HG03135 (cell line): ENCODE results near the gene OXSR1.
"Not testable (repeated sequence)": the region's sequence is repeated elsewhere in the genome, so short reads cannot be mapped to it uniquely, and the experiment has no call there.

Experiments
- ATAC-seq: cut with Tn5 transposase; IDR thresholded peaks from one replicate; pipeline ENCODE4 v1.9.1; 2021; ENCODE audit warnings: mild to moderate bottlenecking, moderate library complexity; ENCODE audit not compliant: unreplicated experiment

The OXSR1 gene

GRCh38 chr3:38214560-38214959 lies 49.2 kb downstream of the OXSR1 start:
- ATAC-seq, result no peak

GRCh38 chr3:38219609-38220197 lies 54.4 kb downstream of the OXSR1 start:
- ATAC-seq, result no peak

GRCh38 chr3:38221005-38221404 lies 55.7 kb downstream of the OXSR1 start:
- ATAC-seq, result no peak

GRCh38 chr3:38222032-38222634 lies 56.8 kb downstream of the OXSR1 start:
- no peak for ATAC-seq

- ATAC-seq, result no peak
These were observed 59.0 kb downstream of the OXSR1 start for GRCh38 chr3:38224357-38224756.

GRCh38 chr3:38226273-38226672 lies 60.9 kb downstream of the OXSR1 start:
- no peak for ATAC-seq

GRCh38 chr3:38227989-38228388 lies 62.7 kb downstream of the OXSR1 start:
- no peak for ATAC-seq

- ATAC-seq, result no peak
These were observed 63.7 kb downstream of the OXSR1 start for GRCh38 chr3:38229036-38229435.

GRCh38 chr3:38232701-38233100 lies 67.4 kb downstream of the OXSR1 start:
- ATAC-seq, result no peak

GRCh38 chr3:38235466-38235865 lies 70.1 kb downstream of the OXSR1 start:
- no peak for ATAC-seq

GRCh38 chr3:38238416-38239008 lies 73.2 kb downstream of the OXSR1 start:
- ATAC-seq, result no peak

- ATAC-seq, result not testable (repeated sequence)
These were observed 77.5 kb downstream of the OXSR1 start for GRCh38 chr3:38242812-38243211.

GRCh38 chr3:38245930-38246329 lies 80.6 kb downstream of the OXSR1 start:
- ATAC-seq, result no peak

GRCh38 chr3:38247366-38248035 lies 82.2 kb downstream of the OXSR1 start:
- no peak for ATAC-seq

- no peak for ATAC-seq
These were observed 84.9 kb downstream of the OXSR1 start for GRCh38 chr3:38250198-38250597.

GRCh38 chr3:38251197-38251596 lies 85.9 kb downstream of the OXSR1 start:
- no peak for ATAC-seq

- ATAC-seq, result no peak
These were observed 88.4 kb downstream of the OXSR1 start for GRCh38 chr3:38253704-38254103.

- no peak for ATAC-seq
These were observed 89.5 kb downstream of the OXSR1 start for GRCh38 chr3:38254872-38255271.

- no peak for ATAC-seq
These were observed 90.3 kb downstream of the OXSR1 start for GRCh38 chr3:38255627-38256026.

GRCh38 chr3:38257583-38257982 lies 92.2 kb downstream of the OXSR1 start:
- ATAC-seq, result no peak

GRCh38 chr3:38260474-38260873 lies 95.1 kb downstream of the OXSR1 start:
- ATAC-seq, result no peak

- no peak for ATAC-seq
These were observed 99.0 kb downstream of the OXSR1 start for GRCh38 chr3:38264353-38264771.
